HCT116 (cell line): ENCODE data around the gene ENDOG. TPM values are rescaled to one million over a fixed set of nuclear protein-coding genes. Genes with fewer than 3 reads are reported as not detected.

Experiments
- ATAC-seq: fragments of 200-7000 bp; cut with Tn5 transposase; 2 replicates; pipeline ENCODE4 v1.9.1; 2020; ENCODE audit warnings: mild to moderate bottlenecking, moderate library complexity
- BruUV-seq: library from RNA; stranded (reverse); fragments of 400-500 nt; replicated peaks from 2 replicates; lab custom pipeline; 2021; lab: Mats Ljungman, UMichigan
- CTCF ChIA-PET: fragments of 300-600 bp; sonication (Branson Sonifier 250); formaldehyde crosslinking; loops from one replicate; lab custom pipeline; 2021; ENCODE audit warnings: antibody characterized with exemption; lab: Charles Lee
- POLR2A ChIA-PET: fragments of 300-600, 350-600 bp; sonication (Branson Sonifier 250); formaldehyde crosslinking; loops from one replicate; lab custom pipeline; 2021; ENCODE audit warnings: antibody characterized with exemption; lab: Charles Lee
- RAD21 ChIA-PET, 2 experiments: fragments of 300-600 bp; sonication (Branson Sonifier 250); formaldehyde crosslinking; loops; one replicate each; lab custom pipeline; 2023; ENCODE audit warnings: low total read pairs in 2 of 2; ENCODE audit not compliant: uncharacterized antibody in 2 of 2, unreplicated experiment in 2 of 2, low non-redundant PET in 1 of 2; lab: Charles Lee
- DNase-seq: peaks from one replicate; pipeline ENCODE4 v3.0.0-alpha.2; 2010; ENCODE audit warnings: low read depth, low spot score
- H2AFZ ChIP-seq: fragments of 200-600 bp; shearing (Covaris generic), sonication (generic); 2 replicates; pipeline ENCODE4 v1.6.1; 2017; ENCODE audit warnings: low read depth, mixed run types, mixed read lengths, antibody characterized with exemption, low read length; ENCODE audit not compliant: poor library complexity, severe bottlenecking
- H3K27ac ChIP-seq: 2 replicates; pipeline ENCODE4 v1.5.1; 2012; ENCODE audit warnings: low read depth, low read length
- H3K27me3 ChIP-seq: fragments of 200-600 bp; sonication (generic); 2 replicates; pipeline ENCODE4 v1.6.1; 2016; ENCODE audit warnings: mixed run types, low read length, mixed read lengths; ENCODE audit not compliant: insufficient read depth
- H3K36me3 ChIP-seq, 2 experiments: fragments of 200-500 bp in 1 of 2; fragments of 200-600 bp in 1 of 2; sonication (Bioruptor generic) in 1 of 2; sonication (generic) in 1 of 2; 2 replicates each; pipeline versions ENCODE4 v1.5.1 to v1.6.1; 2014 to 2016; ENCODE audit warnings: low read length in 2 of 2, inconsistent platforms in 1 of 2, mixed read lengths in 1 of 2, mixed run types in 1 of 2; ENCODE audit not compliant: insufficient read depth in 2 of 2, control insufficient read depth in 1 of 2
- H3K4me1 ChIP-seq, 2 experiments: fragments of 200-600 bp in 1 of 2; sonication (generic) in 1 of 2; 2 replicates each; pipeline versions ENCODE4 v1.5.1 to v1.6.1; 2012 to 2017; ENCODE audit warnings: low read length in 2 of 2, inconsistent platforms in 1 of 2, mild to moderate bottlenecking in 1 of 2, mixed read lengths in 1 of 2, mixed run types in 1 of 2, moderate library complexity in 1 of 2; ENCODE audit not compliant: insufficient read depth in 2 of 2, control insufficient read depth in 1 of 2
- H3K4me2 ChIP-seq: fragments of 200-600 bp; sonication (generic); 2 replicates; pipeline ENCODE4 v1.6.1; 2017; ENCODE audit warnings: mixed run types, low read length, mixed read lengths
- H3K4me3 ChIP-seq, 2 experiments: fragments of 200-600 bp in 1 of 2; sonication (generic) in 1 of 2; replicated peaks in 1 of 2; 2 replicates each; pipeline ENCODE4 v1.5.1; 2011 to 2016; ENCODE audit warnings: low read length in 2 of 2, control low read depth in 1 of 2, low read depth in 1 of 2, mild to moderate bottlenecking in 1 of 2, mixed read lengths in 1 of 2, mixed run types in 1 of 2
- H3K79me2 ChIP-seq: fragments of 200-600 bp; sonication (generic); 2 replicates; pipeline ENCODE4 v1.6.1; 2017; ENCODE audit warnings: mild to moderate bottlenecking, mixed run types, low read length, moderate library complexity, mixed read lengths; ENCODE audit not compliant: insufficient read depth
- H3K9ac ChIP-seq: fragments of 200-600 bp; sonication (generic); 2 replicates; pipeline ENCODE4 v1.6.1; 2016; ENCODE audit warnings: low read length, mixed read lengths
- H3K9me2 ChIP-seq: fragments of 200-600 bp; sonication (generic), shearing (Covaris generic); 2 replicates; pipeline ENCODE4 v1.6.1; 2017; ENCODE audit warnings: mixed run types, mild to moderate bottlenecking, moderate library complexity; ENCODE audit not compliant: insufficient read depth
- H3K9me3 ChIP-seq, 2 experiments: fragments of 200-500 bp in 1 of 2; fragments of 200-600 bp in 1 of 2; sonication (Bioruptor generic) in 1 of 2; sonication (generic) in 1 of 2; 2 replicates each; pipeline ENCODE4 v1.6.1; 2014 to 2017; ENCODE audit warnings: low read length in 2 of 2, mixed read lengths in 2 of 2, inconsistent platforms in 1 of 2, low read depth in 1 of 2, mild to moderate bottlenecking in 1 of 2, mixed run types in 1 of 2, moderate library complexity in 1 of 2; ENCODE audit not compliant: control insufficient read depth in 1 of 2, insufficient read depth in 1 of 2
- H4K20me1 ChIP-seq: fragments of 200-600 bp; sonication (generic), shearing (Covaris generic); 2 replicates; pipeline ENCODE4 v1.6.1; 2017; ENCODE audit warnings: mixed run types, mild to moderate bottlenecking, moderate library complexity; ENCODE audit not compliant: insufficient read depth
- CEBPB ChIP-seq: IDR thresholded peaks from 2 replicates; pipeline ENCODE4 v1.6.1; 2012; ENCODE audit warnings: low read depth
- FOSL1 ChIP-seq: IDR thresholded peaks from 2 replicates; pipeline ENCODE4 v1.6.1; 2012; ENCODE audit warnings: low read depth
- SP1 ChIP-seq: IDR thresholded peaks from 2 replicates; pipeline ENCODE4 v1.6.1; 2012; ENCODE audit warnings: low read depth
- intact Hi-C: fragments of 100-400 bp; cut with micrococcal nuclease; formaldehyde crosslinking; loops from 2 replicates; pipeline ENCODE4 v1.10.0; 2022
- total RNA-seq: library from RNA; stranded (reverse); gene quantifications from one replicate; pipeline ENCODE4 v1.2.1, GENCODE V29; 2021; ENCODE audit not compliant: unreplicated experiment
- TF ChIP-seq, protein P1 (sequence below), 3 experiments: fragments of 200-600 bp in 1 of 3; sonication (generic) in 1 of 3; IDR thresholded peaks in 2 of 3; conservative IDR thresholded peaks in 1 of 3; 2 replicates each; pipeline ENCODE4 v1.5.1; 2012 to 2017; ENCODE audit warnings: low read depth in 2 of 3, low read length in 2 of 3, antibody characterized with exemption in 1 of 3, borderline replicate concordance in 1 of 3, control low read depth in 1 of 3, mild to moderate bottlenecking in 1 of 3, mixed read lengths in 1 of 3, mixed run types in 1 of 3, moderate library complexity in 1 of 3; ENCODE audit not compliant: insufficient read depth in 1 of 3
- TF ChIP-seq, protein P2 (sequence below): IDR thresholded peaks from 2 replicates; pipeline ENCODE4 v1.6.1; 2012

Gene ENDOG
- total RNA-seq, 1 experiment from 2014 or later = 27.2 TPM

DNA sequence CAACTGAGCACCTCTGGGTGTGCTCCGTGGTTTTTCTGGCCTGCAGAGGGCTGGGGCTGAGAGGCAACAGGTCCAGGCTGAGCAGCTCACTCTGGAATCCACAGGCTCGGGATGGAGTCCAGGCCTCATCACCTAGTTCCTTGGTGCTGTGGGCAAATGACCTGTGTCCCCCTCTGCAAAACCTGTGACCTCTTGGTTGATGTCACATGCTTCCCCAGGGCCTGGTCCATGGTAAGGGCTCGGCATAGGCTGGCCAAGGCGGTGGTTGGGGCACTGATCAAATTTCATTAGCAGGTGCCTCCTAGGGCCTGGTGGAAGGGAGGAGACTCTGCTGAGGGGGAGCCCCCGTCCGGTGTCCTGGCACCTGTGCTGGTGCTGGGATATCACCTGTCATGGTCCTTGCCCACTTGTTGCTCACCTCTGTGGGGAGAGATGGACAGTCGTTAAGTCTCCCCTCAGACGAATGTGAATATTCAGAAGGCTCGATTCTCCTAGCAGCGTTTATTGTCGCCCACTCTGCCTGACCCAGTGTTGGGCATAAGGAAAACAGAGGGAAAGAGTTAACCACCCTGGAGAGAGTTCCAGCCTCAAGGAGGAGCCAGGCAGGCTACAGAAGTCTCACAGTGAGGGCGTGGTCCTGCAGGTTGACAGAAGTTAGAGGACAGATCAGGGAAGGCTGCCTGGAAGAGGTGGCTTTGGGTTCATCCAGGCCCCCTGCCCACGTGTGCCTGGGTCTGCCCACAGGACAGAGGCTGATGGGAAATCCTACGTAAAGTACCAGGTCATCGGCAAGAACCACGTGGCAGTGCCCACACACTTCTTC lies 3.5 kb downstream of the ENDOG start:
- H3K27me3 ChIP-seq = no peaks in the 10 kb centered on the region
- no peaks in the 10 kb centered on the region for H3K9me3 ChIP-seq
- no peak overlapping the region for H3K9ac ChIP-seq
- ChIA-PET CTCF (no interaction called here), POLR2A (no interaction called here), RAD21 (no interaction called here)
- no peak overlapping the region for H3K27ac ChIP-seq
- peaks cover 12 to 23% of the 10 kb centered on the region in 2 experiments; a peak in 3 of 4 replicates for H3K4me1 ChIP-seq
- H4K20me1 ChIP-seq = 0 out of 2 replicates have a peak, but pooled peaks cover 5% of the 10 kb centered on the region
- no peak overlapping the region for H2AFZ ChIP-seq
- no peak for ATAC-seq
- H3K79me2 ChIP-seq = peaks cover 3% of the 10 kb centered on the region; the same call in 1 of the 2 replicates
- no TSS peak for BruUV-seq
- H3K36me3 ChIP-seq = peaks cover 22 to 28% of the 10 kb centered on the region in 2 experiments; a peak in 3 of 4 replicates
- DNase-seq = no peak
- H3K4me2 ChIP-seq = no peak overlapping the region
- no peak for TF ChIP-seq SP1
- TF ChIP-seq, protein P1, sequence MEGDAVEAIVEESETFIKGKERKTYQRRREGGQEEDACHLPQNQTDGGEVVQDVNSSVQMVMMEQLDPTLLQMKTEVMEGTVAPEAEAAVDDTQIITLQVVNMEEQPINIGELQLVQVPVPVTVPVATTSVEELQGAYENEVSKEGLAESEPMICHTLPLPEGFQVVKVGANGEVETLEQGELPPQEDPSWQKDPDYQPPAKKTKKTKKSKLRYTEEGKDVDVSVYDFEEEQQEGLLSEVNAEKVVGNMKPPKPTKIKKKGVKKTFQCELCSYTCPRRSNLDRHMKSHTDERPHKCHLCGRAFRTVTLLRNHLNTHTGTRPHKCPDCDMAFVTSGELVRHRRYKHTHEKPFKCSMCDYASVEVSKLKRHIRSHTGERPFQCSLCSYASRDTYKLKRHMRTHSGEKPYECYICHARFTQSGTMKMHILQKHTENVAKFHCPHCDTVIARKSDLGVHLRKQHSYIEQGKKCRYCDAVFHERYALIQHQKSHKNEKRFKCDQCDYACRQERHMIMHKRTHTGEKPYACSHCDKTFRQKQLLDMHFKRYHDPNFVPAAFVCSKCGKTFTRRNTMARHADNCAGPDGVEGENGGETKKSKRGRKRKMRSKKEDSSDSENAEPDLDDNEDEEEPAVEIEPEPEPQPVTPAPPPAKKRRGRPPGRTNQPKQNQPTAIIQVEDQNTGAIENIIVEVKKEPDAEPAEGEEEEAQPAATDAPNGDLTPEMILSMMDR (IDR thresholded peaks at IDR 0.05 in 2 of 3, conservative IDR thresholded peaks at IDR 0.05 in 1 of 3; ENCODE audit: borderline replicate concordance in 1 of 3, insufficient read depth in 1 of 3, low read depth in 2 of 3, low read length in 2 of 3) = no peak
- TF ChIP-seq FOSL1 = no peak
- no peak for TF ChIP-seq CEBPB
- TF ChIP-seq, protein P2, sequence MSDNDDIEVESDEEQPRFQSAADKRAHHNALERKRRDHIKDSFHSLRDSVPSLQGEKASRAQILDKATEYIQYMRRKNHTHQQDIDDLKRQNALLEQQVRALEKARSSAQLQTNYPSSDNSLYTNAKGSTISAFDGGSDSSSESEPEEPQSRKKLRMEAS = no peak
- H3K9me2 ChIP-seq = no peaks in the 10 kb centered on the region
- no peak overlapping the region for H3K4me3 ChIP-seq
- intact Hi-C loops = no loop called here
